OCI-M2 (cell line): ENCODE results near the gene SLC29A2.

ENCODE experiments used
- DNase-seq: peaks from one replicate; lab custom pipeline; 2025; ENCODE audit not compliant: unreplicated experiment; lab: John Stamatoyannopoulos, UW

SLC29A2 gene

DNA sequence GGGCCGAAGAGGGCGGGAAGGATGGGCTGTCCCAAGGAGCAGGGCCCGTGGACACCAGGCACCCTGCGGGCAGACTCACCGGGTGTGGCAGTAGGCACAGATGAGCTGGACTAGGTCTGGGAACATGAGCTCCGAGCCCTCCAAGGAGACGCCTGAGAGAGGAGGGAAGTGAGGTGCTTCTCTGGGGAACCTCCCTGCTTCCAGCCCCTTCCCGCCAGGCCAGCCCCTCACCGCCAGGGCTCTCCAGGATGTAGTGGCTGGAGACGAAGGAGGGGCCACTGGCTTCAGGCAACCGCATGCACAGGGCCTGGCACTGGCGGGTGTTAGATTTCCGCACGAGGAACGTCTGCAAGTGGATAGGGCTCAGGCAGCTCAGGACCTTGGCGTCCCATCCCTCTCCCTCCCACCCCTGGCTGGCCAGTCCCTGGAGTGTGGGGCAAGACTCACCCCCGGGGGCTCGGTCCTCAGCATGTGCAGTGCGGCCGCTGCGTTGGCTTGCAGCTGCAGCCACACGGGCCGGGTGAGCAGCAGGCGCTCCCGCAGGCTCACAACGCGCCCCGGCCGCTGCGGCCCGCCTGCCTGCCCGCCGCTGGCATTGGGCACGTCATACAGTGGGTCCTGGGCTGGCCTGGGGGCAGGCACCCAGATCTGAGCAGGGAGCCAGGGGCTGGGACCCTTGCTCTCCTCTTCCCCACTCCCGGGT, 35.9 kb downstream of the SLC29A2 start:
- no peak for DNase-seq

DNA sequence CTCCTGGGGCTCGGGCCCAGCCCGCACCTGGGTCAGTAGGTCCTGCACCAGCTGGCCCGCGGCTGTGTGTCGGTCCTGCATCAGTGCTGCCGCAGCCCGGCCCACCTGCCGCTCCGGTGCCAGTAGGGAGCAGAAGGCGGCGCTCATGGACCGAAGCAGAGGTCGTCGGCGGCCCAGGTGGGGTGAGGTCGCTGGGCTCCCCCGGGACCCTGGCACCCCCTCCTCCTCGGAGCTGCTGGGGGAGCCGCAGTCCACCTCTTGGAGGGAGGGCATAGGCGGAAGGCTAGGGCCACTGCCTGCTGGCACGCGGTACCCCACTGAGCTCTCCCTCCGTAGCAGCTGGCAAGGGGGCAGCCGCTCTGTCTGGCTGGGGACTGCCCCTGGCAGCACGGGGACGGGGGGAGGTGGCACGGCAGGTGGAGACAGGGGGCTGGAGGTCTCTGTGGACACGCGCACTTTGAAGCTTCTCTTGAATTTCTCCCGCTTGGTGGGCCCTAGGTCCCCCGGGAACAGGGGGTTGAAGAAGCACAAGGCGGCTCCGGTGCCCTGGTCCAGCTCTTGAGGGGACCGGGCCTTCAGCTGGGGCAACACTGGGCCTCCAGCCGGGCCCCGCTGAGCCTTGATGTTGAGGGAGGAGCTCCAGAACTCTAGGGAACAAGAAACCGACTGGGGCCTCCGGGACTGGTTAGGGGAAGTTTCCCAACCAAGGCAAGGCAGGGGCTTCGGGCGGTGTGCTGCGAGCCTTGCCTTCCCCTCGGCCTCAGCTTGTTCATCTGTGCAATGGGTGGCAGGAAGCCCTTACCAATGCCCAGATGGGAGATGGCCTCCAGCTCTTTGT, 36.7 kb downstream of the SLC29A2 start:
- DNase-seq = no peak

DNA sequence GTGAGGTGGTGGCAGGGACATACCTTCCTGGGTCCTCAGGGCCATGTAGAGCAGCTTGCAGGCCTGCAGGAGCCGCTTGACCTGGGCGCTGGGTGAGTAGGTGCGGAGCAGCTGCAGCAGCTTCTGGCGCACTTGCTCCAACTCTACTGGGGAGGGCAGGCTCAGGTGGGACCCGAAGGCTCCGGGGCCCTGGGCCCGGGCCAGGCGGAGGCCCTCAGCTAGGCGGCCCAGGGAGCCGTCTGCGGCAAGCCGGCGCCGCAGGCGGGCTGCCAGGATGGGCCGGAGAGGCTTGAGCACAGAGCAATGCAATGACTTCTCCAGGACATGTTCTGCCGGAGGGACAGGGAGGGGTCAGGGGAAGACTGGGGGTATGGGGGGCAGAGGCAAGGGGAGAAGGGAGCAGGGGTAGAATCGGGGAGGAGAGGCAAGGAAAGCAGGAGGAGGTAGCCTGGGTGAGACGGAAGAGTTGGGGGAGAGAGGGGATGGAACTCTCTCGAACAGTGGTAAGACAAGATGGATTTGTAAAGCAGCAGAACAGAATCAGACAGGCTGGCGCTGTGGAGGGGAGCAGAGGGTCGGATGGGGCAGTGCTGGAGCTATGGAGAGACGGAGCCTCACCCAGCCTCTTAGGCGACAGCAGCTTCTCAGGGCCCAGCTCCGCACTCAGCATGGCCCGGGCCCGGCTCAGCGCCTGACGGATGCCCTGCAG, 37.5 kb downstream of the SLC29A2 start:
- no peak for DNase-seq

DNA sequence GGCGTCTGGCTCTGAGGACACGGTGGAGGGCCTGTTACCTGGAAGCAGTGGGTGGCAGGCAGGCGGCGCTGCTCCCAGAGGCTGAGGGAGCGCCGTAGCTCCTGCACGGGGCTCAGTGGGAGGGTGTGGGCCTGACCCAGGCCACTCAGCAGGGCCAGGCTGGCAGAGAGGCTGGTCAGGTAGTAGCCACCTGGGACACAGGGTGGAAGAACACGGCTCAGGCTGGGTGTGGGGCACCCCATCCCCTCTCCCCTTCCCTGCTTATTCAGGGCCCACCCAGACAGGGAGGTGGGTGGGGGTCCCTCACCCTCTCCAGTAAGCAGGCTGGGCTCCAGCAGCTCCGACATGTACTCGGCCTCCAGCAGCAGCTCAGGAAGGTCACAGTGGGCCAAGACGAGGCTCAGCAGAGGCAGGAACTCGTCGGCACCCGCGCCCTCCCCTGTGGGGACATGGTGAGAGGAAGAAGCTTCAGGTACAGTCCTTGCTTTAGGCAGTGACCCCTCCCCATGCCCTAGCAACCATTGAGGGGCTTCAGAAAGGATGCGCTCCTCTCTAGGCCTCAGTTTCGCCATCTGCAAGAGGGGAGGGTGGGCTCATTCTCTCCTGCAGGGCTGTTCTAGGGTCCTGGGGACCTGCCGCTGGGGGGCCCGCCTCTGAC, 38.2 kb downstream of the SLC29A2 start:
- DNase-seq = no peak

DNA sequence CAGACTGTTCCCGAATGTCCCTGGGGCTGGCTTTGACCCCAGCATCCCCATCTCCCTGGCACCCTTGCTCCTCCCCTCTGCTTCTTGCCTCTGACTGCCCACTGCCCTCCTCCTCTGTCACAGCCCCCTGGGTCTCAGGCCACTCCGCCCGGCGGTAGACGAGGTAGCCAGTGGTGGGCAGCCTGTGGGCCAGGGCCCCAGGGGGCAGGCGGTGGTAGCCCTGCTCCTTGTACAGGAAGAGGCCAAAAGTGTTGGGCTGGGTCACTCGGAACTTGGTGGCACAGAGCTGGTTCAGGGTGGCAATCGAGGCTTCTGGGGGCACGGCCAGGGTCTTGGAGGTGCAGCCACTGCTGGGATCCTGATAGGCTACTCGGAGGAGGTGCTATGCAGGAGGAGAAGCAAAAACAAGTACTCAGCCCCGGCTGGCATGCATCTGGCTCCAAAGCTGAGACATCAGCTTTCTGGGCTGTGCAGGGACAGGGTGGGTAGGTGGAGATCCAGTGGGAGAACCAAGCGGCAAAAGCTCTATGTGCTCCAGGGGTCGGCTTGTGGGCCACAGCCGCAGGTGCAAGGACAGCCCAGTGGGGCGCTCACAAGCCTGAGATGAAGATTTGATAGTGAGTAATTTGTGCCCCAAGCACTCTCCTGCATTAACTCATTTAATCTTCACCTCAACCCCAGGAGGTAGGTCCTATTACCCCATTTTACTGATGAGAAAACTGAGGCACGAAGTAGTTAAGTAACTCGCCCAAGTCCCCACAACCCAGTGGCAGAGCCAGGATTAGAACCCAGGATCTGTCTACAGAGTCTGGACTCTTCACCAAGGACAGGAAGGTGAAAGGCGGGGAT, 39.0 kb downstream of the SLC29A2 start:
- no peak for DNase-seq

DNA sequence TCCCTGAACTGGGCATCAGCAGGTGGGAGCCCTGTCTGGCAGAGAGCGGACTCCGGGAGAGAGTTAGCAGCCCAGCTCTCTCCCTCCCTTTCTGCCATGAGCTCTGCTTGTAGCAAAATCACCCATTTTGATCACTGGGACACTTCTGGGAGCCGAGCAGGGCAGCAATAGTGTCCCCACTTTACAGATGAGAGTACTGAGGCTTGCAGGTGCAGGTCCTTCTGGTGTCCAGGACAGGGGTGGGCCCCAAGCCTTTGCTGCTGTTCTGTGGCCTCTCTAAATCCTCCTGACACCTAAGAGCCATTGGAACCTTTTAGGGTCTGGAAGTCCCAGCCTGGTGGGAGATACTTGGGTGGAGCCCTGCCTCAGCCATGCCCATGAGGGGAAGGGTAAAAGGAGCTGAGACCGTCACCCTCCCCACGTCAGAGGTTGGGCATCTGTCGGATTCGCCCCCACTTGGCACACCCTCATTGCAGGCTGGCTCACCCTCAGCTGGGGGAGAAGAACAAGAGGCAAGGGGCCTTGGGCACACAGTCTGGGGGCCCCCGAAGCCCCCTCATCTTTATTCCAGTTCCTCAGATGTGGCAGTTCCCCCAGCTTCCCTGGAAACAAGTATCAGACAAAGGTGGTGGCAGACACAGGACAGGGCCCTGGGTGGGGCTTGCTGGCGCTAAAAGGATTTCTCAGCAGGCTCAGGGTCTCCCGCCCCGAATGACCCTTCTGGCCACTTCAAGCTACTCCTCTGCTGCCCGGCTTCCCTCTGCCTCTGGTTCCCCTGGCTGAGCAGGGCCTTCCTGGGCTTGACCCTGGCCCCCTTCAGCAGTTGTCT, 39.8 kb downstream of the SLC29A2 start:
- no peak for DNase-seq

DNA sequence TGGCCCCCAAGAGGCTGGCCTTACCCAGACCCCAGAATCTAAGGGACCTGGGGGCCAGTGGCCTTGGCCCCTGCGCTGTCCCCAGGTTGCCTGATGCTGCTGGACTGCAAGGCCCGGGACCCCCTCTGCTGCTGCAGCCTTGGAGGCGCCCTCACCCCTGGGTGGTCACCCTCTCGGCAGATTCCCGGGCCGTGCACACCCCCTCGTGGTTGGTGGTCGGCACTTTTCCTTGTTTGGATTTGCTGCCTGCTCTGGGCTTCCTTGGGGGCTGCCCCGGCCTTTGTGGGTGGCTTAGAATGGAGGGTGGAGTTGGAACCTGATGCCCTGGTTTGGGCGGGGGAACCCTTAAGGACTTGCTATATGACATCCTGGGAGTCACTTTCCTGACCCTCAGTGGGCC, 40.6 kb downstream of the SLC29A2 start:
- no peak for DNase-seq

DNA sequence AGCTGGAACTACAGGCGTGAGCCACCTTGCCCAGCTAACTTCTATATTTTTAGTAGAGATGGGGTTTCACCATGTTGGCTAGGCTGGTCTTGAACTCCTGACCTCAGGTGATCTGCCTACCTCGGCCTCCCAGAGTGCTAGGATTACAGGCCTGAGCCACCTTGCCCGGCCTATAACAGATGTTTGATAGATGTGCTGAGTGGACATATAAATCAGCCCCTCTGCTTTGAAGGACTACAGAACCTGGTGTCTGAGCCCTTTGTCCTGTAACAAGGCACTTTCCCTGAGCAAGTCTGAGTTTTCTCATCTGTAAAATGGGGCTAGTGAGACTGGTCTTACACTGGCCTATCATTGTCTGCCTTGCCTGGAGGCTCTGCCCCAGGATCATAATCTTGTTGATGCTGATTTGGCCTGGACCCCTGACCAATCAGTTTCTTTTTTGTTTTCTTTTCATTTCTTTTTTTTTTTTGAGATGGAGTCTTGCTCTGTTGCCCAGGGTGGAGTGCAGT, 42.3 kb downstream of the SLC29A2 start:
- no peak for DNase-seq

DNA sequence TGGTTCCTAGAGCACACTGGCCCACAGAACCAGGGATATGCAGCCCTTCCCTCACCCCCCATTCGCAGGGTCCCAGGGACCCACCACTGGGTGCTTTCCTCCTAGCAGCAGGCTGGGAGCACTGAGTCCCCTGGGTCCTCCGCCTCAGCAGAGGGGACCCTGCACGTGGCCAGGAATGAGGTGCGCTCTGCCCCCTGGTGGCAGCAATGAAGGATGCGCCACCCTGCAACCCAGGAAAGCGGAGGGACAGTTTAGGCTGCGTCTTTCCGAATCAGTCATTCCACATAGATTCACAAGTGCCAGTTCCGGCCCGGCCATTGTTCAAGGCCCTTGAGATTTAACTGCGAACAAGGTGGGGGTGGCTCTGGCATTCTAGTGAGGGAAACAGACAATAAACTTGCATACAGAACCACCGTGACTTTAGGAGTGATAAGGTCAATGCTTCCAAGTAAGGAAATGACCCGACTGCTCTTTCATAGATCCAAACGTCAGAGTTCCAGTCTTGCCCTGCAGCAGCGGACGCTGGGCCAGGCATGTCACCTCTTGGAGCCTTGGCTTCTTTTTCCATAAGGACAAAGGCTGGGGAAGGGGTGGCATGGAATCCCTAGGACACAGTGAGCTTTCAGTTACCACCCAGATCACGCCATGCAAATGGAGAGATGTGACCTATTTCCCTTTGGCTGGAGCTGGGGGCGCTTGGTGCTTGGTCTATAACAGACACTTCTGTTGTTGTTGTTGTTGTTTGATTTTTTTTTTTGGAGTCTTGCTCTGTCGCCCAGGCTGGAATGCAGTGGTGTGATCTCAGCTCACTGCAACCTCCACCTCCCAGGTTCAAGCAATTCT, 43.0 kb downstream of the SLC29A2 start:
- DNase-seq = peak; percentile 28

DNA sequence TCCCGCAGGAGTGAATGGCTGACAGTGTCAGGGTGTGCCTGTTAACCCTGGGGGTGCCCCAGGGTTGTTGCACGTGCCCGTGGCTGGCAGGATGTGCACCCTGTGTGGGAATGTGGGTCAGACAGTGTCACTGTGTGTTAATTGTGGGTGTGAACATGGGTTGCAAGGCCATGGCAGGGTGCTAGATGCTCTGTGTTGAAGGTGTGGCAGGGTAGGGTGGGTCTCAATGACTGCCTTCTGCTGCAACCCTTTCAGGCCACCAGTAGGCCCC, 43.6 kb downstream of the SLC29A2 start:
- no peak for DNase-seq

DNA sequence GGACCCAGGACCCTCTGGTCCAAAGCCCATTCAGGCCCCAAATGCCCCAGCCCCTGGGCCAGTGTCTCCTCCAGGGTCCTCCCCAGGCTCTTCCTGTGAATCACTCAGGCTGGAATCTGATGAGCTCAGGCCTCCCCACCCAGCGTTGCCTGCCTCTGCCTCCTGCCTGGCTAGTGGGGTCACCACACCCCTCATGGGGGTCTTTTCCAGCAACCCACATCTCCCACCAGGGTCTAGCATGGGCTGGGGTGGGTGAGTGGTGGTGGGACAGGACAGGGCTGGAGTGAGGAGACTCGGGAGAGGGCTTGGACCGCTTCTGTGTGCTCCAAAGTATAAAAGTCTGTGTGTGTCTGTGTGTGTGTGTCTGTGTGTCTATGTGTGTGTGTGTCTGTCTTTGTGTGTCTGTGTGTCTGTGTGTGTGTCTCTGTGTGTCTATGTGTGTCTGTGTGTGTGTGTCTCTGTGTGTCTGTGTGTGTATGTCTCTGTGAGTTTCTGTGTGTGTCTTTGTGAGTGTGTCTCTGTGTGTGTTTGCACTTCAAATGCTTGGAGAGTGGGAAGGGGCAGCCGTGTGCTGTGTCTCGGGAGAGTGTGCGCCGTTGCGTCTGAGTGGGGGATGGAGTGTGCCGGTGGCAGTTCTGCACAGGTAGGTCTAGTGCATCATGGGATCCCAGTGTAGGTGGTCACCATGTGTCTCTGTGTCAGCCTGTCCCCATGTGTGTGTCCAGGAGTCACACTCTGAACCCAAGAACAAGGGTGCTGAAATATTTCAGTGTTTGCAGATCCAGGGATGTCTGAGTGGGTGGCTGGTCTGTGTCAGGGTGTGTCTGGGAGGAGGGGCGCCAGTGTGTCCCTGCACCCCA, 44.2 kb downstream of the SLC29A2 start:
- no peak for DNase-seq

DNA sequence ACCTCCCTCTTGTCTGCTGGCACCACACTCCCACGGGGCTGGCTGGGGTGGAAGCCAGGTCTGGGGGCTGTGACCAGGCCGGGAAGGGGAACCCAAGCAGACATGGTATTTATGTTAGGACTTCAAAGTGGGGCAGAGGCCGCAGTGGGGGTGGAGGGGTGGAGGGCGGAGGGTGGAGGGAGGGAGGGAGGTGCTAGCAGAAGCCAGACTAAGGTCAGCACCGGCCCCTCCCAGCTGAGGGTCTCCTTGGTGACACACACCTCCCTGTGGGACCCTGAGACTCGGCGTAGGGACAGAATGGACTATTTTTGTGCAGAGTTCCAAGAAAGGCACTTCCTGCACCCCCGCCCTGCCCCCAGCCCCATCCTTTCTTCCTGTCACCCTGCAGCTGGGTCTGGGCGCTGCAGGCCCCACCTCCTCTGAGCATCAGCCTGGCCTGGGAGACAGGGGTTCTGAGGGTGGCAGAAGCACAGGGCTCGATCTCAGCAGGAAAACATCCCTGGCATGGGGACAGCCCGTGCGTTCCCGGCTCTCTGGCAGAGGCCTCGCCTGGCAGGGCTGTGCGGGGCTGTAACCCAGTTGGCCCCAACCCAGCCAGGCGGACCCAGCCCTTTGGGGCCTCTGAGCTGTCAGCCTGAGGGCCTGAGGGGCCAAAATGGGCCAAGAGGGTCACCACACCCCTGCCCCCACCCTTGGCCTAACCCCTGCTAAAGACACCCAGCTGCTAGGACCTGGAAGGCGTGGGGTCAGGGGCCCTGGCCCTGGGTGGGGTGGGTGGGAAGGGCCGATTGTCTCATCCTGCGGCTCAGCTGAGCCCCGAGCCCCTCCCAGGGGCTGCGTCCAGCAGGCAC, 45.1 kb downstream of the SLC29A2 start:
- no peak for DNase-seq

DNA sequence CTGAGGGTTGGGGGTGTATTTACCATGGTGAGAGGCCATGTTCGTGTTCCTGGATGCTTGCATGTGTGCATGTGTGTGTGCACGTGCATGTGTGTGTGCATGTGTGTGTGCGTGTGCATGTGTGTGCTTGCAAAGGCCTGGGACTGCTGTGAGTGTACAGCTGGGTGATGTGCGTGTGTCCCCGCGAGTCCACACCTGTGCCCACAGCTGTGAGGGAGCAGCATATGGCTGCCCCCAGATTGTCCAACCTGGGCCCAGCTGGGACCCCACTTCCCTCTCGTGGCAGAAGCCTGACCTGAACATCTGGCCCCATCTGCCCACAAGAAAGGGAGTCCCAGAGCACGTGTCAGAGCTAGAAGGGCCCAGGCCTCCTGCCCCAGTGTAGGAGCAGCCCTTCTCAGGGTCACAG, 46.3 kb downstream of the SLC29A2 start:
- no peak for DNase-seq

DNA sequence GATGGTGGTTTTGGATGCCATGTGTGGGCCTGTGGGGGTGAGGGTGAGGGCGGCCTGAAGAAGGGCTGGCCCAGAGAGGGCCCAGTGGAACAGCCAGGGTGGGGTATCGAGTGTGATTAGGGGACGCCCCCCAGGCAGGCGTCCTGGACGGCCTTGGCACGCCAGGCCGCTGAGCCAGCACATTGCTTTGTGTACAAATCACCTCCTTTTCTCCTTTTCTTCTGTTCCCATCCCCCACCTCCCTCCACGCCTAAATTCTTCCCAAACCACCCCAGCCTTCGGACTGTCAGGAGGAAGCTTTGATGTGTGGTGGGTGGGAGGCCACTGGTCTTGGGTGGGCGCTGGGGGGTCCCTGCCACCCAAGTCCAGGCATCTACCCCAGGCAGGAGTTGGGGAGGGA, 46.9 kb downstream of the SLC29A2 start:
- DNase-seq = no peak

DNA sequence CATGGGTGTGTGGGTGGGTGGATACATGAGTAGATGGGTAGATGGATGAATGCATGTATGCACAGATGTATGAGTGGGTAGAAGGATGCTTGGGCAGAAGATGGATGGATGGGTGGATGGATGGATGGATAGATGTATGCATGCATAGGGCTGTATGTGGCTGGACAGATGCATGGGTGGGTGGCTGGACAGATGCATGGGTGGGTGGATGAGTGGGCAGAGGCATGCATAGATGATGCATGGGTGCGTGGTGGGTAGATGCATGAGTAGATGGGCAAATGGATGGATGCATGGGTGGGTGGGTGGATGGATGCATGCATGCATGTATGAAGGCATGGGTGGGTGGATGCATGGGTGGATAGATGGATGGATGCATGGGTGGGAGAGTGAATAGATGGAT, 47.9 kb downstream of the SLC29A2 start:
- no peak for DNase-seq

DNA sequence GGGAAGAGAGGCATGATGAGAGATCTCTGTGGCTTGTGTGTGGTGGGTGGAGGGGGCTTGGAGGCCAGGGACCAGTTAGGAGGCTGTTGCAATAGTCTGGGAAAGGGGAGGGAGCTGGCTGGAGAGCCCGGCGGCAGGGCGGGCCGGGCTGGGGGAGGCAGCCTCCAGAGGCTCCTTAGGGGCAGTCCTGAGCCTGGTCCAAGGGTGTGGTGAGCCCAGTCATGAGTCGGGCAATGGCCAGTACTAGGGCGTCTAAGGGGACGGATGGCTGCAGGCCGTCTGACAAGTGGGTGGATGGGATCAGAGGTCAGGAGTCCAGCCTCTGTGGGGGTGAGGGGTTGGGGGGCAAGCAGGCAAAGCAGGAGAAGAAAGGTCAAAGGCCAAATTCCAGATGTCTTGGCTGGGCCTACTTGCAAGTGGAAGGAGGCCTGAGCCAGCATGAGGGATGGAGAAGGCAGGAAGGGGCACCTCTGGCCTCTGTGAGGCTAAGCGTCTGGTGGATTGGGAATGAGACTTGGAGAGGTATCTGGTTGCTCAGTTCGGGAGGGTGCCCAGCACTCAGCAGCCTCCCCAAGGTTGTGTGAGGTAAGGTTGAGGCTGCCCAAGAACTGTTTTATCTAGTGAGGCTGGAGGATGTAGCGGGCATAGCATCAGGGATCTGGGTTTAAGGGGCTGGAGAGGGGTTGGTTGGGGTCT, 48.7 kb downstream of the SLC29A2 start:
- DNase-seq = no peak
